ENCODE results near the gene HOXA3. TPM values are rescaled to one million over a fixed set of nuclear protein-coding genes. Genes with fewer than 3 reads are reported as not detected.

The HOXA3 gene
- total RNA-seq, 4 donors from 2014 or later = 10.2 to 16.6 (median 13.8) TPM

- Histone ChIP-seq H3K36me3 (no peaks in the 10 kb centered on the region), H3K4me1 (peaks cover 26 to 80% (median 80%) of the 10 kb centered on the region in 4 donors), H3K9me3 (no peaks in the 10 kb centered on the region), H3K27ac (replicated peaks in 1 of 4) (peak overlapping the region; percentile 96 to 100 (median 99)), H3K27me3 (no peaks in the 10 kb centered on the region), H3K4me3 (peak overlapping the region; percentile 50 to 75 (median 66))
- 41% methylated on average over 7 of the region's 8 CpGs for WGBS
- DNase-seq (ENCODE audit: extremely low spot score) = no peak
- TF ChIP-seq POLR2AphosphoS5 (IDR thresholded peaks at IDR 0.05) (peak in 1 of 2 donors; percentile 26), EP300 (IDR thresholded peaks at IDR 0.05) (no peak), CTCF (IDR thresholded peaks at IDR 0.05) (no peak), POLR2A (IDR thresholded peaks at IDR 0.05; ENCODE audit: low read depth) (no peak)
- intact Hi-C loops (cut with DNase I) = no loop called here
These were observed 27.3 kb downstream of the HOXA3 start for GRCh38 chr7:27124902-27125689.

GRCh38 chr7:27124096-27124901 is 28.1 kb downstream of the HOXA3 start:
- no peak for DNase-seq (ENCODE audit: extremely low spot score)

GRCh38 chr7:27123477-27124053 is 28.8 kb downstream of the HOXA3 start:
- Histone ChIP-seq H3K4me1 (peaks cover 27 to 89% (median 87%) of the 10 kb centered on the region in 4 donors), H3K4me3 (peak overlapping the region; percentile 50 to 75 (median 66)), H3K27me3 (no peaks in the 10 kb centered on the region), H3K9me3 (no peaks in the 10 kb centered on the region), H3K36me3 (no peaks in the 10 kb centered on the region), H3K27ac (replicated peaks in 1 of 4) (peak overlapping the region; percentile 96 to 100 (median 99))
- no peak for DNase-seq (ENCODE audit: extremely low spot score)
- TF ChIP-seq CTCF (IDR thresholded peaks at IDR 0.05) (no peak), EP300 (IDR thresholded peaks at IDR 0.05) (no peak), POLR2AphosphoS5 (IDR thresholded peaks at IDR 0.05) (no peak), POLR2A (IDR thresholded peaks at IDR 0.05; ENCODE audit: low read depth) (no peak)
- intact Hi-C loops (cut with DNase I) = no loop called here
- WGBS = 48% methylated on average over 17 of the region's 26 CpGs

More at GRCh38 chr7:27124096-27124901, 28.1 kb downstream of the HOXA3 start:
- 51% methylated on average over 43 of the region's 43 CpGs for WGBS
- H3K4me3 ChIP-seq = peak overlapping the region; percentile 50 to 75 (median 66)
- intact Hi-C loops (cut with DNase I) = no loop called here
- H3K4me1 ChIP-seq = peaks cover 27 to 88% (median 87%) of the 10 kb centered on the region in 4 donors
- TF ChIP-seq POLR2A (IDR thresholded peaks at IDR 0.05; ENCODE audit: low read depth) (no peak), POLR2AphosphoS5 (IDR thresholded peaks at IDR 0.05) (peak; percentile 44 to 78), CTCF (IDR thresholded peaks at IDR 0.05) (no peak), EP300 (IDR thresholded peaks at IDR 0.05) (no peak)
- no peaks in the 10 kb centered on the region for H3K27me3 ChIP-seq
- no peaks in the 10 kb centered on the region for H3K9me3 ChIP-seq
- H3K27ac ChIP-seq (replicated peaks in 1 of 4) = peak overlapping the region; percentile 96 to 100 (median 99)
- H3K36me3 ChIP-seq = no peaks in the 10 kb centered on the region

DNA sequence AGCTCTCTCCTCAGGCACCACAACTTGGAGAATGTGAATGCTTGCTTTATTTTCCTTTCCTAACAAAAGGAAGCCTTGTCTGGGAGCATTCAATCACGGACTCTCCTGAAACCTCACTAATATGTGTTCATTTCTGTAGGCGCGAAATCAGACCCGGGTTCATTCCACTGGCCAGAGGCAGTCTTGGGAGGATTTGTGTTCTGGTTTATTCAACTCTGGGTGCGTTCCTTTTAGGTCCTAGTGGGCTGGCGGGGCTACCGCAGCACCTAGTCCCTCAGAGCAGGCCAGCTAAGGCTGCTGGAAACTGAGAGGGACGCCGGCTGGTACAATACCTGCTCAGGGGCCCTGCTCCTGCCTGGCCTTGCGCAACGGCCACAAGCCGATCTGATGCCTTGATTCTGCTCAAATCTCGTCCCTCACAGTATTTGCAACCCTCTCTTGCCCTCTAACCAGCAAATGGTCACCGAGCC is 29.3 kb downstream of the HOXA3 start:
- no peak for TF ChIP-seq EP300 (IDR thresholded peaks at IDR 0.05)
- no peak for TF ChIP-seq POLR2AphosphoS5 (IDR thresholded peaks at IDR 0.05)
- TF ChIP-seq POLR2A (IDR thresholded peaks at IDR 0.05; ENCODE audit: low read depth) = no peak
- peak in 1 of 3 experiments; percentile 13 for TF ChIP-seq CTCF (IDR thresholded peaks at IDR 0.05)
- 37% methylated on average over 9 of the region's 14 CpGs for WGBS
- no peaks in the 10 kb centered on the region for H3K27me3 ChIP-seq
- peak overlapping the region; percentile 50 to 75 (median 66) for H3K4me3 ChIP-seq
- intact Hi-C loops (cut with DNase I) = no loop called here
- peaks cover 27 to 89% (median 86%) of the 10 kb centered on the region in 4 donors for H3K4me1 ChIP-seq
- no peak for DNase-seq (ENCODE audit: extremely low spot score)
- H3K9me3 ChIP-seq = no peaks in the 10 kb centered on the region
- no peaks in the 10 kb centered on the region for H3K36me3 ChIP-seq
- peak overlapping the region; percentile 96 to 100 (median 99) for H3K27ac ChIP-seq (replicated peaks in 1 of 4)

Measured in esophagus muscularis mucosa (tissue), 4 donors.